SIG-M5 (cell line): ENCODE measurements around the gene KCNH2.

Experiments
- DNase-seq: peaks from one replicate; lab custom pipeline; 2025; lab: John Stamatoyannopoulos, UW

KCNH2 gene

GRCh38 chr7:150974468-150975391, 3.4 kb downstream of the KCNH2 start:
- no peak for DNase-seq

- DNase-seq = no peak
Observed at GRCh38 chr7:150973571-150974451, 4.3 kb downstream of the KCNH2 start.

DNA sequence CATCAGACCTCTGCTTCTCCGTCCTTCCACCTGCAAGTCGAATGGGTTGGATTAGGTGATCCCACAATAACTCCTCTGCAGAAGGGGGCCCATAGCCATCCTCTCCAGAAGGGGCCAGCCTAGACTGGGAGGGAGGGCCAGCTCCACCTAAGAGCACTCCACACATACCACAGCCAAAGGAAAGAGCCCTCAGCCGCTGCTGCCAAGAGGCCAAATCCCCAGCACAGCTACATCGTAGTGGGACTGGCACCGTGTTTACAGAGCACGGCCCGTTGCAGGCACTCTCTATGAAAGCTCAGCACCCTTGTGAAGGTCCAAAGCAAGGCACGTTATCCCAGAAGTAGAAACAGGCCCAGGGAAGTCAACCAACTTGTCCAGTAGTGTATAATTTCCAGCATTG, 5.4 kb downstream of the KCNH2 start:
- no peak for DNase-seq

GRCh38 chr7:150972023-150972468, 6.1 kb downstream of the KCNH2 start:
- no peak for DNase-seq

GRCh38 chr7:150971242-150972022, 6.7 kb downstream of the KCNH2 start:
- no peak for DNase-seq

DNA sequence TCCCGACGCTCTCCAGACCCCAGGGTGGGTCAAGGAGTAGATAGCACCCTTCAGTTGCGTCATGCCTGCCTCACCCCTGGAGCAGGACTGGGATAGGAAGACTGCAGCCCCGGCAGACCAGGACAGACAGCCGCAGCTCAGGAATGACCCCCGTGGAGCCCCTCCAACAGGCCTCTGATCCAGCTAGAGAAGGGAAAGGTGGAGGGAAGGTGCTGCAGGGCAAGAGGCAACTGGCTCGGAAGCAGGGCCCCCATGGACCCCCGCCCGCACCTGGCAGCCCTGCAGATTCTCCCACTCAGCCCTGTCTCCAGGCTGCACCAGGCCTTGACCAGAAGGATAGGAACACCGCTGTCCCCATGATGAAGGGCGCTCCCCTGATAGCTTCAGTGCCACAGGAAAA, 7.7 kb downstream of the KCNH2 start:
- DNase-seq = no peak

- DNase-seq = no peak
Observed at GRCh38 chr7:150969475-150969874, 8.6 kb downstream of the KCNH2 start.

- no peak for DNase-seq
Observed at GRCh38 chr7:150968734-150969372, 9.3 kb downstream of the KCNH2 start.

DNA sequence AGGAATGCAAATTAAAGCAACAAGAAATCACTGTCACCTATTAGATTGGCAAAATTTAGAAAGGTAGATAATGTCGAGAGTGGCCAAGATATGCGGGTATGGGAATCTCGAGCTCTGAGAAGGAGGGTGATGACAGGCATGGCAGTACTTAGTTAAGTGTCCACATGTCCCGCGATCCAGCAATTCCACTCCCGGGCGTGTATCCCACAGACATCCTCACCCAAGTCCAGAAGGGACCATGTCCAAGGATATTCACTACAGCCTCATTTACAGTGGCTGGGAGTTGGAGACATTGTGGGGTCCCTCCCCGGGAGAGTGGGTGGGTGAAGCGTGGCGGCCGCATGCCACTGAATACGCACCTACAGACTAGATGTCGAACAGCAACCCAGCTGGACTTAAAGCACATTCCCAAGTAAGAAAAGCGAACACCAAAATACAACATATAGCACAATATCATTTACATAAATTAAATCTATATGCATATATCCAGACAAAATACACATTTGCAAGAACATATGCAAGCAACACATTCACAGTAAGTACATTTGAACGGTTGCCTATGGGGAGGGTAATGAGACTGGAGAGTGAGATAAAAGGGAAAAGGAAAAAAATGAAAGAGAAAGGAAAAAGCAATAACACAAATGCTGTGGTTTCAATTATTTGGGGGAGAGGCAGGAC, 9.9 kb downstream of the KCNH2 start:
- no peak for DNase-seq

DNA sequence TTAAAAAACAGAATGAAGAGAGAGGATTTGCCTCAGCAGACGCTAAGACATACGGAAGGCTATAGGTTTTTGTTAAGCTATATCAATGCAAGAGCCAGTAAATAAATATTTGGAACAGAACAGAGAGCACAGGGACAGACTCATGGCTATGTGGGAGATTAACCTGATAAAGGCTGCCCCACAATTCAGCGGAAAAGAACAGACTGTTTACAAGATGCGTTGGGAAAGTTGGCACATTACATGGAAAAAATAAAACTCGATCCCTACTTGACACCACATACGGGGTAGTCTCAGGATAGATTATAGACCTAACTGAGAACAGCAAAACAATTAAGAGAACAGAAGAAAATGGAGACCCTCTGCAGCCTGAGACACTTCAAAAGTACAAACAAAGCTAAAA, 10.8 kb downstream of the KCNH2 start:
- no peak for DNase-seq

DNA sequence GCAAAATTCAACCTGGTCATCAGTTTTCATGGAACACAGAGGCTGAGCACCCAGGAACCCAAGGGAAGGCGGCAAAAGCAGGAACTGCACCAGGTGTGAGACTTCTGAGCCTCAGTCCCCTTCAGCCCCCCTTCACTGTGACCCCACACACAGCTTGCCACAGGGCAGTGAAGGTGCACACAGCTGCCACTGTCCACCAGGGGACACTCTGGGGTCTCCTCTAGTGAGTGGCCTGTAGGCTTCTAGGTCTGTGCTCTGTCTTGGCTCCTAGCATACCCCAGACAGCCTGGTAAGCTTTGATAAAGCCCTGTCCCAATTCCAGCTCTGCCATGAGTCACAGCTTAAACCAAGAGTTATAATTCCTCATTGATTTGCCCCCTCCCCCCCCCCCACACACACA, 12.1 kb downstream of the KCNH2 start:
- no peak for DNase-seq

GRCh38 chr7:150965273-150965830, 12.8 kb downstream of the KCNH2 start:
- no peak for DNase-seq

GRCh38 chr7:150964593-150965111, 13.5 kb downstream of the KCNH2 start:
- no peak for DNase-seq

DNA sequence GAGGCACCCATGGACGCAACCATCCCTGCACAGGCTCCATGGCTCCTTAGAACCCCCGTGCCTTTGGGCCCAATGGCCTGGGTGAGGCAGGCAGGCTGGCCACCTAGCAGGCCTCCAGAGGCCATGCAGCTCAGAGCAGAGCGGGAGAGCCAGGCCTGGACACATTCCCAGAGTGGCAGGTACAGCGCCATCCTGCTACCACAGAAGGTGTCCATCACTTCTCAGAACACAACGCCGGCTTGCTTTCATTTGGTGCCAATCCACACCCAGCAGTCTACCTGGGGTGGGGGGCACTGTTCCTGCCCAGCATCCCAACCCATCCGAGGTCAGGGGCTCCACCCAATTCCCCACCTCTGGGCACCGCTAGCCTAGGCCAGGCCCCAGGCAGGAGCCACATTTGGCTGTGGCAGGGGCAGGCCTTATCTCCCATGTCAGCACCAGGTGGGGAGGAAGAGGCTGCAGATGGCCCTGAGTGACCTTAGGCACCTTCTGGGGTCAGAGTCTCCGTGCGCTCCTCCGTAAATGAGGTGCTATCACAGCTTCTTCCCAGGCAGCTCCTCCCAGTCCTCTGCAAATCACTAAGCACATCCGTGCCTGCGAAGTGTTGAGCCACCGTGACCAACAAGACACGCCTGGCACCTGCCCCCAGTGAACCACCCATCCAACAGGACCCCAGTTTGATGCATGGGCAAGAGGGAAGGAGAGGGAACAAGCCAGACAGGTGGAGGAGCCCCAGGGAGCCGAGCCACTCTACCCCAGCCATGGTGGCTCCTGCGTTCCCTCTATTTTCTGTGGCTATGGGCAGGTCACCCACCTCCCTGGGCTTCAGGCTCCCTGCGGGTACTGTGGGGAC, 14.2 kb downstream of the KCNH2 start:
- DNase-seq = no peak

DNA sequence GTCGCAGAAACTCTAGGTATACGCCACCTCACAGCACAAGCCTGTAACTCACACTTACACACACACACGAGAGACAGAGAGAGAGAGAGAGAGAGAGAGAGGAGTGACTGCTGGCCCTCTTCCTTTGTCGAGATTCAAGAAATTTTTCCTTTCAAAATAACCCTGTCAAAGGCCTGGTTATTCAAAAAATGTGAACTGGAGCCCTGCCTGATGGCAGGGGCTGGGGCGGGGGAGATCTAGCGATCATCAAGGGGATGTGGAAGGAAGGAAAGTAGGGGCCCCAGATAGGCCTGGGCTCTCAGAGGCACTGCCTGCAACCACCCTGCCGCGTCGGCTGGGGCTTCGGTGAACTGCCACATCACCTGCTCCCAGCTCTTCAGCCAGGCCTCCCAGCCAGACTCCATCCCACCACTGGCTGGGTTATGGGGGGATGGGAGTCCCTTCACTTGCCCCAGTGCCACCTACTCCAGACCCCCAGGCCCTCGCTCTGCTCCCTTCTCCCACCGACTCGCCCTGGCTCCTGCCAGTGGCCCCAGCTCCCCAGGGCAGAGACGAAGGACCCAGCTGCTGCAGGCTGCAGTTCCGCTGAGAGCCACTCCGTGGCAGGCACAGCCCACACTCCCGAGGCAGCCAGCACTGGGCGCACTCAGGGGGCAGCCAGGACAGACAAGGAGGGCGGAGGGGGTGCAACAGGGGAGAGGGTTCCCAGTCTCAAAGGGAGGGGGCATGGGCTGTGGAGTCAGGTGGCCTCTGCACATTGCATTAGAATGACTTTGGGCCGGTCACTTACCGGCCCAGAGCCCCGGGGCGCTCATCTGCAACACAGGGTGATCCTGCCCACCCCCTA, 15.3 kb downstream of the KCNH2 start:
- DNase-seq = no peak

DNA sequence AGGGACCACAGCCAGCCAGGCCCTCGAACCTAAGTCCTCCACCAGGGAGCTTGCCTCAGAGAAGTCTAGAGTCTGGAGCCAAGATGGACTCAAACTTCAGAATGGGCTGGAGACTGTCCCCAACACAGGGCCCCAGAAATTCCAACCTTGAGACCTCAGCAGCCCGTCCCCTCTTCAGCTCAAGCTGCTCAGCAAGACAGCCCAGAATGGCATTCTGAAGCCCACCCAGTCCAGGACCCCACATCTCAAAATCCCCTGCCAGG, 15.9 kb downstream of the KCNH2 start:
- no peak for DNase-seq

- DNase-seq = no peak
Observed at GRCh38 chr7:150961510-150962289, 16.4 kb downstream of the KCNH2 start.
